H54 (cell line): ENCODE measurements around the gene RAB15.

Experiments
- DNase-seq: peaks from one replicate; pipeline ENCODE4 v3.0.0; 2011; ENCODE audit warnings: low spot score, mixed read lengths; ENCODE audit not compliant: insufficient read length
- FAIRE-seq: peaks from 3 replicates; lab custom pipeline; 2011; peaks lifted over from hg19 to GRCh38; lab: Jason Lieb, UNC
- POLR2A ChIP-seq: IDR thresholded peaks from 2 replicates; pipeline ENCODE4 v1.6.1; 2011; ENCODE audit warnings: low read depth, mild to moderate bottlenecking, low read length

Gene RAB15

GRCh38 chr14:64944861-64945260, 27.3 kb downstream of the RAB15 start:
- FAIRE-seq: no peak
- no peak for DNase-seq
- TF ChIP-seq POLR2A: no peak

- FAIRE-seq (no peak), DNase-seq (no peak)
- TF ChIP-seq POLR2A: no peak
These were observed 28.1 kb downstream of the RAB15 start for GRCh38 chr14:64944041-64944440.

GRCh38 chr14:64943556-64943955, 28.6 kb downstream of the RAB15 start:
- no peak for FAIRE-seq

GRCh38 chr14:64942531-64943111, 29.5 kb downstream of the RAB15 start, which contains the start of gene GPX2:
GPX2 (minus strand) TSS chr14:64942745; CDS start chr14:64942726, 19 bp downstream.
- DNase-seq: no peak
- TF ChIP-seq POLR2A: no peak
- no peak for FAIRE-seq

More at GRCh38 chr14:64943556-64943955, 28.6 kb downstream of the RAB15 start:
- TF ChIP-seq POLR2A: no peak
- no peak for DNase-seq

GRCh38 chr14:64940336-64940910, 31.7 kb downstream of the RAB15 start:
- FAIRE-seq (no peak), DNase-seq (no peak)
- no peak for TF ChIP-seq POLR2A

GRCh38 chr14:64939817-64940190, 32.3 kb downstream of the RAB15 start:
- no peak for FAIRE-seq
- no peak for TF ChIP-seq POLR2A

GRCh38 chr14:64938972-64939816, 32.9 kb downstream of the RAB15 start:
- no peak for TF ChIP-seq POLR2A
- FAIRE-seq (no peak), DNase-seq (no peak)

More at GRCh38 chr14:64939817-64940190, 32.3 kb downstream of the RAB15 start:
- no peak for DNase-seq

GRCh38 chr14:64937821-64938193, 34.3 kb downstream of the RAB15 start:
- no peak for TF ChIP-seq POLR2A
- DNase-seq (no peak), FAIRE-seq (peak; percentile 81)

- TF ChIP-seq POLR2A: no peak
- no peak for DNase-seq
- no peak for FAIRE-seq
These were observed 34.8 kb downstream of the RAB15 start for GRCh38 chr14:64937171-64937820.

GRCh38 chr14:64935508-64935907, 36.6 kb downstream of the RAB15 start:
- TF ChIP-seq POLR2A: no peak

GRCh38 chr14:64934338-64934929, 37.7 kb downstream of the RAB15 start:
- DNase-seq: no peak
- no peak for TF ChIP-seq POLR2A
- FAIRE-seq: no peak

More at GRCh38 chr14:64935508-64935907, 36.6 kb downstream of the RAB15 start:
- FAIRE-seq: no peak
- no peak for DNase-seq

GRCh38 chr14:64932231-64932630, 39.9 kb downstream of the RAB15 start:
- DNase-seq (no peak), FAIRE-seq (no peak)
- TF ChIP-seq POLR2A: no peak

- TF ChIP-seq POLR2A: no peak
- FAIRE-seq (no peak), DNase-seq (no peak)
These were observed 41.0 kb downstream of the RAB15 start for GRCh38 chr14:64931123-64931522.

GRCh38 chr14:64930085-64930843, 41.9 kb downstream of the RAB15 start:
- FAIRE-seq: no peak
- DNase-seq: no peak
- TF ChIP-seq POLR2A: no peak
